Measurements from ENCODE around the gene TAMALIN.

The TAMALIN gene

DNA sequence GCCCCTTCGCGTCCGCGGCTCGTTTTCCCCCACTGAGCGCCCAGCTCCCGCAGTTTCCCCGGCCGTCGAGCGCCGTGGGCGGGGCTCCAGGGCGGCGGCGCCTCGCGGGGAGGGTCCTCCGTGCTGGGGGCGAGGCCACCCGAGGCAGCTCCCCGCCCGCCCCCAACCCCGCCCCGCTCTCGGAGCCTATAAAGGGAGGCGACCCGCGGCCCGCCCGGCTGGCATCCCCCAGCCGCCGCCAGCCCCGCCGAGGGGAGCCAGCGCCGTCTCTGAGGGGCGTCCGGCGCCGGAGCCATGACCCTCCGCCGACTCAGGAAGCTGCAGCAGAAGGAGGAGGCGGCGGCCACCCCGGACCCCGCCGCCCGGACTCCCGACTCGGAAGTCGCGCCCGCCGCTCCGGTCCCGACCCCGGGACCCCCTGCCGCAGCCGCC is at the start of gene TAMALIN:
Gene TAMALIN, plus strand, starts transcription at position 221 of the 432 bp plus-strand sequence. Its CDS starts 74 bp downstream, at position 295.
- TF ChIP-seq, protein P1, sequence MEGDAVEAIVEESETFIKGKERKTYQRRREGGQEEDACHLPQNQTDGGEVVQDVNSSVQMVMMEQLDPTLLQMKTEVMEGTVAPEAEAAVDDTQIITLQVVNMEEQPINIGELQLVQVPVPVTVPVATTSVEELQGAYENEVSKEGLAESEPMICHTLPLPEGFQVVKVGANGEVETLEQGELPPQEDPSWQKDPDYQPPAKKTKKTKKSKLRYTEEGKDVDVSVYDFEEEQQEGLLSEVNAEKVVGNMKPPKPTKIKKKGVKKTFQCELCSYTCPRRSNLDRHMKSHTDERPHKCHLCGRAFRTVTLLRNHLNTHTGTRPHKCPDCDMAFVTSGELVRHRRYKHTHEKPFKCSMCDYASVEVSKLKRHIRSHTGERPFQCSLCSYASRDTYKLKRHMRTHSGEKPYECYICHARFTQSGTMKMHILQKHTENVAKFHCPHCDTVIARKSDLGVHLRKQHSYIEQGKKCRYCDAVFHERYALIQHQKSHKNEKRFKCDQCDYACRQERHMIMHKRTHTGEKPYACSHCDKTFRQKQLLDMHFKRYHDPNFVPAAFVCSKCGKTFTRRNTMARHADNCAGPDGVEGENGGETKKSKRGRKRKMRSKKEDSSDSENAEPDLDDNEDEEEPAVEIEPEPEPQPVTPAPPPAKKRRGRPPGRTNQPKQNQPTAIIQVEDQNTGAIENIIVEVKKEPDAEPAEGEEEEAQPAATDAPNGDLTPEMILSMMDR (IDR thresholded peaks at IDR 0.05; ENCODE audit: extremely low read depth, insufficient read depth, missing control alignments) = no peak
- peak; percentile 87 for DNase-seq (ENCODE audit: low spot score)
- in situ Hi-C loops (cut with MboI; ENCODE audit: low pct_unique_long_range_greater_than_20kb, low sequenced_read_pairs, unreplicated experiment) = no loop called here

DNA sequence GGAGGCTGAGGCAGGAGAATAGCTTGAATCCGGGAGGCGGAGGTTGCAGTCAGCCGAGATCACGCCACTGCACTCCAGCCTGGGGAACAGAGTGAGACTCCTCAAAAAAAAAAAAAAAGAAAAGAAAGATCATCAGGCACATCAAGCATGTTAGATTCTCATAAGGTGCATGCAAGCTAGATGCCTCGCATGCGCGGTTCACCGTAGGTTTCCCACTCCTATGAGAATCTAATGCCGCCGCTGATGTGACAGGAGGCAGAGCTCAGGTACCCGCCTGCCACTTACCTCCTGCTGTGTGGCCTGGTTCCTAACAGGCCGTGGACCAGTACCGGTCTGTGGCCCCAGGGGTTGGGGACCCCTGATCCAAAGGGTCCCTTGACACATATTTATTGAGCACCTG is 48.2 kb upstream of the TAMALIN start:
- no peak for DNase-seq (ENCODE audit: low spot score)
- in situ Hi-C loops (cut with MboI; ENCODE audit: low pct_unique_long_range_greater_than_20kb, low sequenced_read_pairs, unreplicated experiment) = no loop called here
- TF ChIP-seq, protein P1 (IDR thresholded peaks at IDR 0.05; ENCODE audit: extremely low read depth, insufficient read depth, missing control alignments) = no peak

DNA sequence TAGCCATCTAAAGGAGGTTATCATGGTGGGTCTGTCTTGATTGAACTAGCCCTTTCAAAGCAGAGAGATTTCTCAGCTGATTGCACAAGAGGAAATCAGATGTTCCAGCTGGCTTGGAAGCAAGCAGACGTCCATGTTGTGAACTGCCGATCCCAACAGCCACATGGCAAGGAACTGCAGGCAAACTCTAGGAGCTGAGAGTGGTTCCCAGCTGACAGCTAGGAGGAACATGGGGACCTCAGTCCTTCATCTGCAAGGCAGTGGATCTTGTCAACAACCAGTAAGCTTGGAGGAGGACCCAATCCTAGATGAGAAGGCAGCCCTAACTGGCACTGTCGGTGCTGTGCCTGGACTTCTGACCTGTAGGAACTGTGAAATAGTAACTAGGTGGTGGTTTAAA is 47.5 kb upstream of the TAMALIN start:
- in situ Hi-C loops (cut with MboI; ENCODE audit: low pct_unique_long_range_greater_than_20kb, low sequenced_read_pairs, unreplicated experiment) = no loop called here
- TF ChIP-seq, protein P1 (IDR thresholded peaks at IDR 0.05; ENCODE audit: extremely low read depth, insufficient read depth, missing control alignments) = no peak
- DNase-seq (ENCODE audit: low spot score) = no peak

DNA sequence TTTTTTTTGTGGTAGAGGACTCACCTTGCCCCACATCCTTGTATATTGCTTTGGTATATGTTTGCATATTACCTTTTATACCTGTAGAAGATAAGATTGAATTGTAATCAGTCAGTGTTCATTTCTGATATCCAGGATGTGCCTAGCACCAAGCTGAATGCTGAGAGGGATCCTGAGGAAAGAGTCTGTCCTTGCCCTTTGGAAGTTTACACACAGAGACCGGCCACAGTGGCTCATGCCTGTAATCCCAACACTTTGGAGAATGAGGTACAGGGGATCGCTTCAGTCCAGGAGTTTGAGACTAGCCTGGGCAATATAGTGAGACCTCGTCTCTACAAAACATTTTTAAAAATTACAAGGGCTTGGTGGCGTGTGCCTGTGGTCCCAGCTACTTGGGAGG is 46.8 kb upstream of the TAMALIN start:
- TF ChIP-seq, protein P1 (IDR thresholded peaks at IDR 0.05; ENCODE audit: extremely low read depth, insufficient read depth, missing control alignments) = no peak
- in situ Hi-C loops (cut with MboI; ENCODE audit: low pct_unique_long_range_greater_than_20kb, low sequenced_read_pairs, unreplicated experiment) = no loop called here

DNA sequence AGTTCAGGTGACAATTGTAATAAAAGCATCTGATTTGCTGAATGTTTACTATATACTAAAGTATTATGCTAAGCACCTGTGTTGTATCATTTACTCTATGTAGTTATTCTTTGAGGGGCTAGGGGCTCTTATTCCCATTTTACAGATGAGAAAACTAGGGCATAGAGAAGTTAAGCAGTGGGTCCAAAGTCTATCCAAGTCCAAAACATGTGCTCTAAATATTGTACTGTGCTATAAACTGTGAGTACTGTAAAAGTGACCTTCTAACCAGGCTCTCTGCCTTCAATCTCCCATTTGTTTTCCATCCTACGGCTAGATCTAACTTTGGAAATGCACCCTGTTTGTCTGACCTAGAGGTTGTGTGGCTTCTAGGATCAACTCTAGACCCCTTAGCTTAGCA is 46.3 kb upstream of the TAMALIN start:
- in situ Hi-C loops (cut with MboI; ENCODE audit: low pct_unique_long_range_greater_than_20kb, low sequenced_read_pairs, unreplicated experiment) = no loop called here
- DNase-seq (ENCODE audit: low spot score) = no peak
- TF ChIP-seq, protein P1 (IDR thresholded peaks at IDR 0.05; ENCODE audit: extremely low read depth, insufficient read depth, missing control alignments) = no peak

More for the DNA sequence above, 46.8 kb upstream of the TAMALIN start:
- no peak for DNase-seq (ENCODE audit: low spot score)

DNA sequence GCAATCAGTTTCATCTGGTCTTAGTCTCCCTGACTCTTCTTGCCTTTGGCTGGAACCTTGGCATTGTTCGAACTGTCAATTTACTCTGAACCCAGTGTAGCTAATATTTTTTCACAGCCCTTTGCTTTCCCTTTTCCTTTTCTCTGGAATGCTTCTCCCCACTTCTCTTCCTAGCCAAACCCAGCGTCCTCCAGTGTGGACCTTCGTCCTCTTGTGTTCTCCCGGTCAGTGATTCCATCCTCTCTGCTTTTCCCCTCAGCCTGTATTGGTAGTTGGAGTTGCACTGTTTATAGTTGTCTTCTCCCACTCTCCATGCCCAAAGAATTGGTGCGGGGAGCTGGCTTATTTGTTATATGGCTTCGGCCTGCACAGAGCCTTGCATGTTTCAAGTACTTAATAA is 45.9 kb upstream of the TAMALIN start:
- in situ Hi-C loops (cut with MboI; ENCODE audit: low pct_unique_long_range_greater_than_20kb, low sequenced_read_pairs, unreplicated experiment) = no loop called here
- no peak for DNase-seq (ENCODE audit: low spot score)
- TF ChIP-seq, protein P1 (IDR thresholded peaks at IDR 0.05; ENCODE audit: extremely low read depth, insufficient read depth, missing control alignments) = no peak

DNA sequence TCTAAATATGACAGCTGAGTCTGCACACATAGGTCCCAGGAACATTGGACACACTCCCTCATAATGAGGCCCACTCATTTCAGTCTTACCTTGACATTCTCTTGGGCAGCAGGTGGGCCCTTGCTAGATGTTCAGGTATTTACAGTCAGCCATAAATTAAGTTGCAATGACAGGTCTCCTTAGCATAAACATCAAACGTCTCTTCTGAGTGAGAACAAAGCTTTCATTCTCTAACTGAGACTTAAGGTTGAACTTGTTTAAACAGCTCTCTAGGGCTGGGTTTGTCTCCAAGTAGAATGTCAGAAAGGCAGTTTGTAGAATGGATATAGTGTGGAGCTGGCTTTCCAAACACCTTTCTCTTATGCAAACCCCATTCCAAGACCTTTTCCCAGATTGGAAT is 44.9 kb upstream of the TAMALIN start:
- DNase-seq (ENCODE audit: low spot score) = no peak
- in situ Hi-C loops (cut with MboI; ENCODE audit: low pct_unique_long_range_greater_than_20kb, low sequenced_read_pairs, unreplicated experiment) = no loop called here
- TF ChIP-seq, protein P1 (IDR thresholded peaks at IDR 0.05; ENCODE audit: extremely low read depth, insufficient read depth, missing control alignments) = no peak
